ENCODE data around the gene BCAS3.

DNA sequence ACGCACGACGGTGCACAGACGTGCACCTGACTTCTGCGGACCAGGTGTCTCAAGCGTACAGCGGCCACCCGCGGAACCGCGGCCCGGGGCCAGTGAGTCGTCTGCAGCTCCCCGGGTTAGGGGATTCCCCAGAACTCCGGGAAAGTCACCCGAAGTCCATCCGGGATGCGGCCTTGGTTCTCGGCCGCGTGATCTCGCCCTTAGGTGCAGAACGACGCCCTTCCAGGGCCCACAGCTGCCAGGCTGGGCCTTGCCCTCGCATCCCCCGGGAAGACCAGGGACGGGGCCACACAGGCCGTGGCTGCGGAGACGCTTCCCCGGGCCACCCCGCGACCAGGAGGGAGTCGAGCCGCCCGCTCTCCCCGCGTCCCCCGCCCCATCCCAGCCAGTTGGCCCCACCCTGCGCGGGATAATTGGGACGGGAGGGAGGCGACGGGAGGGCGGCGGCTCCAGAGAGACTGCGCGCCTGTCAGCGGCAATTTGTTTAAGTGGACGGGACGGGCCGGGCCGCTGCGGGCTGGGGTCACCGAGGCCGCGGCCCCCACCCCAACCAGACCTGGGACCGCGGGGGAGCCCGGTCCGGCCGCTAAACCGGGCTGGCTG, 718.4 kb downstream of the BCAS3 start:
- TF ChIP-seq CTCF (IDR thresholded peaks at IDR 0.05) (no peak), EZH2 (IDR thresholded peaks at IDR 0.05; ENCODE audit: borderline replicate concordance, insufficient read depth, low read depth, low read length, poor library complexity, severe bottlenecking) (peak; percentile 70)
